ENCODE data around the gene RAB6A. TPM values are rescaled to one million over a fixed set of nuclear protein-coding genes. Genes with fewer than 3 reads are reported as not detected.

RAB6A gene
- polyA plus RNA-seq, 2 of the 4 experiments (the other 2 are of a cell fraction) = 75.7 to 141 TPM

Other genes starting within 250 kb of the RAB6A start
- gene FAM168A, start 163.0 kb downstream of the RAB6A start, polyA plus RNA-seq (2011; rRNA removed) = 15.3 and 21.7 TPM in 2 replicates
- gene FAM168A, start 163.0 kb downstream of the RAB6A start, polyA plus RNA-seq (2017; fragmentation: RNase III; extraction: RNeasy Plus Mini Kit Qiagen cat#74134 plus additional on column Dnase treatment) = 18.4 to 21.4 TPM (median 19.2 TPM) in 3 replicates
- gene PLEKHB1, start 114.5 kb downstream of the RAB6A start, polyA plus RNA-seq (2011; rRNA removed) = 0.85 and 0.97 TPM in 2 replicates
- 0.76 to 1.2 TPM (median 1.1 TPM) in 3 replicates for gene PLEKHB1, start 114.5 kb downstream of the RAB6A start, polyA plus RNA-seq (2017; fragmentation: RNase III; extraction: RNeasy Plus Mini Kit Qiagen cat#74134 plus additional on column Dnase treatment)
- 103 and 104 TPM in 2 replicates for gene MRPL48, start 26.8 kb upstream of the RAB6A start, polyA plus RNA-seq (2011; rRNA removed)
- 55.5 to 60.0 TPM (median 57.2 TPM) in 3 replicates for gene MRPL48, start 26.8 kb upstream of the RAB6A start, polyA plus RNA-seq (2017; fragmentation: RNase III; extraction: RNeasy Plus Mini Kit Qiagen cat#74134 plus additional on column Dnase treatment)
- 126 and 143 TPM in 2 replicates for gene COA4, start 115.8 kb upstream of the RAB6A start, polyA plus RNA-seq (2011; rRNA removed)
- 212 to 235 TPM (median 214 TPM) in 3 replicates for gene COA4, start 115.8 kb upstream of the RAB6A start, polyA plus RNA-seq (2017; fragmentation: RNase III; extraction: RNeasy Plus Mini Kit Qiagen cat#74134 plus additional on column Dnase treatment)
- 24.9 and 25.1 TPM in 2 replicates for gene PAAF1, start 115.9 kb upstream of the RAB6A start, polyA plus RNA-seq (2011; rRNA removed)
- 16.6 to 21.9 TPM (median 18.2 TPM) in 3 replicates for gene PAAF1, start 115.9 kb upstream of the RAB6A start, polyA plus RNA-seq (2017; fragmentation: RNase III; extraction: RNeasy Plus Mini Kit Qiagen cat#74134 plus additional on column Dnase treatment)
- 0.87 and 0.90 TPM in 2 replicates for gene DNAJB13, start 190.0 kb upstream of the RAB6A start, polyA plus RNA-seq (2011; rRNA removed)
- gene DNAJB13, start 190.0 kb upstream of the RAB6A start, polyA plus RNA-seq (2017; fragmentation: RNase III; extraction: RNeasy Plus Mini Kit Qiagen cat#74134 plus additional on column Dnase treatment) = 0.47 to 0.95 TPM (median 0.75 TPM) in 3 replicates
- gene UCP2, start 221.8 kb upstream of the RAB6A start, polyA plus RNA-seq (2011; rRNA removed) = 51.6 and 54.7 TPM in 2 replicates
- gene UCP2, start 221.8 kb upstream of the RAB6A start, polyA plus RNA-seq (2017; fragmentation: RNase III; extraction: RNeasy Plus Mini Kit Qiagen cat#74134 plus additional on column Dnase treatment) = 126 to 138 TPM (median 131 TPM) in 3 replicates
- 1.3 and 1.6 TPM in 2 replicates for gene UCP3, start 248.0 kb upstream of the RAB6A start, polyA plus RNA-seq (2011; rRNA removed)
- gene UCP3, start 248.0 kb upstream of the RAB6A start, polyA plus RNA-seq (2017; fragmentation: RNase III; extraction: RNeasy Plus Mini Kit Qiagen cat#74134 plus additional on column Dnase treatment) = 1.5 to 1.8 TPM (median 1.7 TPM) in 3 replicates